ENCODE results near the gene COX20.

DNA sequence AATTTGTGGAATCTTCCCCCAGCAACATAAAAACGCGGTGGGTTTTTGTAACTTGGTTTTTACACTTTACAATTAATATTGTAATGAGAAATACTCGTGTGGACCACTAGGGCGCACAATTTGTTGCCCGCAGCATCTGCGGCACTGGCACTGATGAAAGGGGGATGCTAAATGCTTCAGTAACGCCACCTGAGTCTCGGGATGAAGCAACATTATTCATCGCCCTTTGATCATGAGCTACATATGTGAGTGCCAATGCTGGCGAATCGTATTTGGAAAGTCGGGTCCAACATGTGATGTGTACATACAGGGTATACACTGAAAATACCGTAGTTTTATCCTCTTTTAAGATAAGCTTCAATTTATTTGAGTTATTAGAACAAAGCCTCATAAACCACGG, 34.2 kb upstream of the COX20 start:
- TF ChIP-seq, protein P1, sequence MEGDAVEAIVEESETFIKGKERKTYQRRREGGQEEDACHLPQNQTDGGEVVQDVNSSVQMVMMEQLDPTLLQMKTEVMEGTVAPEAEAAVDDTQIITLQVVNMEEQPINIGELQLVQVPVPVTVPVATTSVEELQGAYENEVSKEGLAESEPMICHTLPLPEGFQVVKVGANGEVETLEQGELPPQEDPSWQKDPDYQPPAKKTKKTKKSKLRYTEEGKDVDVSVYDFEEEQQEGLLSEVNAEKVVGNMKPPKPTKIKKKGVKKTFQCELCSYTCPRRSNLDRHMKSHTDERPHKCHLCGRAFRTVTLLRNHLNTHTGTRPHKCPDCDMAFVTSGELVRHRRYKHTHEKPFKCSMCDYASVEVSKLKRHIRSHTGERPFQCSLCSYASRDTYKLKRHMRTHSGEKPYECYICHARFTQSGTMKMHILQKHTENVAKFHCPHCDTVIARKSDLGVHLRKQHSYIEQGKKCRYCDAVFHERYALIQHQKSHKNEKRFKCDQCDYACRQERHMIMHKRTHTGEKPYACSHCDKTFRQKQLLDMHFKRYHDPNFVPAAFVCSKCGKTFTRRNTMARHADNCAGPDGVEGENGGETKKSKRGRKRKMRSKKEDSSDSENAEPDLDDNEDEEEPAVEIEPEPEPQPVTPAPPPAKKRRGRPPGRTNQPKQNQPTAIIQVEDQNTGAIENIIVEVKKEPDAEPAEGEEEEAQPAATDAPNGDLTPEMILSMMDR (IDR thresholded peaks at IDR 0.05): peak; percentile 46 to 55 (median 53)
- TF ChIP-seq POLR2A (IDR thresholded peaks at IDR 0.05): no peak
- TF ChIP-seq POLR2AphosphoS5 (IDR thresholded peaks at IDR 0.05): no peak
- no peak for TF ChIP-seq EP300 (IDR thresholded peaks at IDR 0.05; ENCODE audit: low read depth)
